Esophagus (tissue), 2 donors: ENCODE data around the gene FAM241A. TPM values are rescaled to one million over a fixed set of nuclear protein-coding genes. Genes with fewer than 3 reads are reported as not detected.

Experiments used
- H3K27ac ChIP-seq, 2 donors: one replicate each; pipeline ENCODE4 v1.5.1; 2013; ENCODE audit warnings: low read depth in 2 of 2, mild to moderate bottlenecking in 2 of 2, inconsistent platforms in 1 of 2, low read length in 1 of 2, moderate library complexity in 1 of 2
- H3K27me3 ChIP-seq, 2 donors: one replicate each; pipeline ENCODE4 v1.6.1; 2013; ENCODE audit warnings: low read length in 2 of 2, control low read depth in 1 of 2, mild to moderate bottlenecking in 1 of 2; ENCODE audit not compliant: insufficient read depth in 2 of 2, control insufficient read depth in 1 of 2
- H3K36me3 ChIP-seq, 2 donors: one replicate each; pipeline ENCODE4 v1.6.1; 2013; ENCODE audit warnings: low read length in 1 of 2; ENCODE audit not compliant: control insufficient read depth in 2 of 2, insufficient read depth in 2 of 2
- H3K4me1 ChIP-seq, 2 donors: one replicate each; pipeline ENCODE4 v1.6.1; 2013; ENCODE audit warnings: low read length in 1 of 2; ENCODE audit not compliant: control insufficient read depth in 2 of 2, insufficient read depth in 2 of 2
- H3K4me3 ChIP-seq, 2 donors: one replicate each; pipeline ENCODE4 v1.5.1; 2013; ENCODE audit warnings: low read length in 2 of 2, mild to moderate bottlenecking in 2 of 2, low read depth in 1 of 2, moderate library complexity in 1 of 2
- H3K9me3 ChIP-seq, 2 donors: one replicate each; pipeline ENCODE4 v1.6.1; 2013; ENCODE audit warnings: mild to moderate bottlenecking in 2 of 2, low read depth in 1 of 2, low read length in 1 of 2, moderate library complexity in 1 of 2; ENCODE audit not compliant: control insufficient read depth in 2 of 2, insufficient read depth in 1 of 2
- WGBS, 2 donors: extraction: QIAGEN DNeasy Blood & Tissue Kit; methylation state at CpG; one replicate each; pipeline ENCODE4 v1.1.7; 2013; 5-methylcytosine and 5-hydroxymethylcytosine counted together
- polyA plus RNA-seq, 2 donors: library from polyadenylated mRNA; stranded (reverse); fragments of 200-250 nt; gene quantifications; one replicate each; pipeline ENCODE4 v1.2.3, GENCODE V29; 2013
- donor health status: healthy with polysubstance abuse.
- donor health status: Bipolar disorder and iron deficiency.

The FAM241A gene
- polyA plus RNA-seq, 2 donors, result 1.3 to 2.0 TPM

GRCh38 chr4:112230879-112231778, 85.9 kb downstream of the FAM241A start:
- H3K36me3 ChIP-seq, result no peaks in the 10 kb centered on the region
- H3K9me3 ChIP-seq, result no peaks in the 10 kb centered on the region
- no peaks in the 10 kb centered on the region for H3K4me1 ChIP-seq
- peak overlapping the region; percentile 85 to 94 for H3K4me3 ChIP-seq
- H3K27ac ChIP-seq, result peak overlapping the region; percentile 89 to 100
- no peaks in the 10 kb centered on the region for H3K27me3 ChIP-seq
- 0 to 1% methylated on average over 48 to 52 of the region's 52 CpGs for WGBS, 2 donors

- no peaks in the 10 kb centered on the region for H3K9me3 ChIP-seq
- H3K27ac ChIP-seq, result peak within 1 kb of the TSS; percentile 89 to 100
- H3K4me1 ChIP-seq, result no peaks in the 10 kb centered on the region
- 0 to 1% methylated on average over 51 to 70 of the region's 70 CpGs for WGBS, 2 donors
- H3K36me3 ChIP-seq, result no peaks in the 10 kb centered on the region
- peak within 1 kb of the TSS; percentile 85 to 94 for H3K4me3 ChIP-seq
- no peaks in the 10 kb centered on the region for H3K27me3 ChIP-seq
Measured at GRCh38 chr4:112231779-112232713, 86.8 kb downstream of the FAM241A start, which contains the start of gene AP1AR. Gene AP1AR (plus strand): TSS chr4:112231787. CDS start chr4:112232092, 305 bp downstream.

- H3K4me3 ChIP-seq, result no peak overlapping the region
- H3K4me1 ChIP-seq, result no peaks in the 10 kb centered on the region
- no peaks in the 10 kb centered on the region for H3K36me3 ChIP-seq
- H3K27ac ChIP-seq, result no peak overlapping the region
- no peaks in the 10 kb centered on the region for H3K9me3 ChIP-seq
- no peaks in the 10 kb centered on the region for H3K27me3 ChIP-seq
- WGBS, 2 donors, result 48 to 50% methylated on average over 3 of the region's 3 CpGs
Measured at GRCh38 chr4:112234952-112235609, 89.8 kb downstream of the FAM241A start.

GRCh38 chr4:112236040-112236439, 90.8 kb downstream of the FAM241A start:
- WGBS, 2 donors, result 92 to 95% methylated on average over 2 of the region's 2 CpGs
- H3K27ac ChIP-seq, result no peak overlapping the region
- no peaks in the 10 kb centered on the region for H3K36me3 ChIP-seq
- no peaks in the 10 kb centered on the region for H3K27me3 ChIP-seq
- no peaks in the 10 kb centered on the region for H3K4me1 ChIP-seq
- H3K4me3 ChIP-seq, result no peak overlapping the region
- no peaks in the 10 kb centered on the region for H3K9me3 ChIP-seq

- Histone ChIP-seq H3K4me3 (no peak overlapping the region), H3K27ac (no peak overlapping the region)
Measured at GRCh38 chr4:112238833-112239232, 93.6 kb downstream of the FAM241A start.

More at GRCh38 chr4:112238833-112239232, 93.6 kb downstream of the FAM241A start:
- Histone ChIP-seq H3K27me3 (no peaks in the 10 kb centered on the region), H3K9me3 (no peaks in the 10 kb centered on the region), H3K4me1 (no peaks in the 10 kb centered on the region), H3K36me3 (no peaks in the 10 kb centered on the region)
- whole genome bisulfite sequencing, 2 donors, result 93 to 96% methylated on average over 2 of the region's 2 CpGs

Other genes with a start within 250 kb of the FAM241A start
- gene AP1AR, start 86.3 kb downstream of the FAM241A start, polyA plus RNA-seq, result 10 to 100 TPM in 1 of 2 donors, 1 to 10 TPM in 1; 8.3 to 10.3 TPM
- gene TIFA, start 140.4 kb downstream of the FAM241A start, polyA plus RNA-seq, result 1 to 10 TPM; 6.5 to 9.8 TPM
- gene ALPK1, start 151.9 kb downstream of the FAM241A start, polyA plus RNA-seq, result 1 to 10 TPM; 4.2 to 6.3 TPM